ENCODE results near the gene PODXL. TPM values are rescaled to one million over a fixed set of nuclear protein-coding genes. Genes with fewer than 3 reads are reported as not detected.

PODXL gene
- total RNA-seq, 3 donors from 2014 or later: 20.3 to 55.6 (median 33.1) TPM

DNA sequence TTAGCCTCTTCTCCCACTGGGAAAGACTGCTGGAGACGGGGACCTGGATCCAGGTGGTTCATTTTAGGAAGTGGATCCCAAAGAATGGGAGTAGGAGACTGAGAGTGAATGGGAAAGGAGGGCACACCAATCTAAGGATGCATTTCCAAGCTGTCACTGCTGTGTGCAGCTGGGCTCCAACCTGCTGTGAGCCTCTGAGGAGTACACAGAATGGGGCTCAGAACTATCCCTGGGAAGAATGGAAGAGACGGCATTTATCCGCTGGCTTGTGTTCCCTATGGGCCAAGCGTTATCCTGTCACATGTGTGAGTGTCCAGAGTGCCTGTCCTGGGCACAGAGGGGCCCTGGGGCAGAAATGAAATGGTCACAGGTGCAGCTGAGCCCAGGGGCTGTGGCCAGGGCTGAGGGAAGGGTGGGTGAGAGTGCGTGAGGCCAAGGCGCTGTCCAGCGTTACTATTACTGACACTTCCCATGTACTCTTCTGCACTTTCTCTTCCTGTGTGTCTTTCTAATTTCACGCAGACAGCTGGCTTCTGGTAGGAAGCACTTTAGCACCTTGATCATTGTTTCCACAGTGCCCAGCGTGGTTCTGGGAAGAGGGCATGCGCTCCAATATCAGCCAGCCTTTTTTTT is 35.4 kb upstream of the PODXL start:
- TF ChIP-seq POLR2A (IDR thresholded peaks at IDR 0.05) (no peak), POLR2AphosphoS5 (IDR thresholded peaks at IDR 0.05) (no peak)
- TF ChIP-seq, protein P1, sequence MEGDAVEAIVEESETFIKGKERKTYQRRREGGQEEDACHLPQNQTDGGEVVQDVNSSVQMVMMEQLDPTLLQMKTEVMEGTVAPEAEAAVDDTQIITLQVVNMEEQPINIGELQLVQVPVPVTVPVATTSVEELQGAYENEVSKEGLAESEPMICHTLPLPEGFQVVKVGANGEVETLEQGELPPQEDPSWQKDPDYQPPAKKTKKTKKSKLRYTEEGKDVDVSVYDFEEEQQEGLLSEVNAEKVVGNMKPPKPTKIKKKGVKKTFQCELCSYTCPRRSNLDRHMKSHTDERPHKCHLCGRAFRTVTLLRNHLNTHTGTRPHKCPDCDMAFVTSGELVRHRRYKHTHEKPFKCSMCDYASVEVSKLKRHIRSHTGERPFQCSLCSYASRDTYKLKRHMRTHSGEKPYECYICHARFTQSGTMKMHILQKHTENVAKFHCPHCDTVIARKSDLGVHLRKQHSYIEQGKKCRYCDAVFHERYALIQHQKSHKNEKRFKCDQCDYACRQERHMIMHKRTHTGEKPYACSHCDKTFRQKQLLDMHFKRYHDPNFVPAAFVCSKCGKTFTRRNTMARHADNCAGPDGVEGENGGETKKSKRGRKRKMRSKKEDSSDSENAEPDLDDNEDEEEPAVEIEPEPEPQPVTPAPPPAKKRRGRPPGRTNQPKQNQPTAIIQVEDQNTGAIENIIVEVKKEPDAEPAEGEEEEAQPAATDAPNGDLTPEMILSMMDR (IDR thresholded peaks at IDR 0.05): no peak
- intact Hi-C loops (cut with DNase I; ENCODE audit: low total_unique reads): no loop called here
- no peak for DNase-seq (ENCODE audit: low spot score in 2 of 2)

DNA sequence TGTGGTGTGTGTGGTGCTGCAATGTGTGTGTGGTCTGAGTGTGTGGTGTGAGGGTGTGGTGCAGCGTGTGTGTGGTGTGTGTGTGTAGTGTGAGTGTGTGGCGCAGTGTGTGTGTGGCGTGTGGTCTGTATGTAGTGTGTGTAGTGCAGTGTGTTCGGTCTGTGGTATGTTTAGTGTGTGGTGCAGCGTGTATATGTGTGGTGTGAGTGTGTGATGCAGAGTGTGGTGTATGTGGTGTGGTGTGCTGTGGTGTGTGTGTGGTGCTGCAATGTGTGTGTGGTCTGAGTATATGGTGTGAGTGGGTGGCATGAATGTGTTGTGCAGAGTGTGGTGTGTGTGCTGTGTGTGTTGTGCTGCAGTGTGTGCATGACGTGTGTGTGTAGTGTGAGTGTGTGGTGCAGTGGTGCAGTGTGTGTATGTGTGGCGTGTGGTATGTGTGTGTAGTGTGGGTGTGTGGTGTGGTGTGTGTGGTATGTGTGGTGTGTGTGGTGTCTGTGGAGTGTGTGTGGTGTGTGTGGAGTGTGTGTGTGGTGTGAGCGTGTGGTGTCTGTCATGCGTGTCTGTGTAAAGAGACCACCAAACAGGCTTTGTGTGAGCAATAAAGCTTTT is 31.0 kb upstream of the PODXL start:
- TF ChIP-seq POLR2AphosphoS5 (IDR thresholded peaks at IDR 0.05): no peak
- TF ChIP-seq, protein P1 (IDR thresholded peaks at IDR 0.05): no peak
- TF ChIP-seq POLR2A (IDR thresholded peaks at IDR 0.05): no peak
- H3K27ac ChIP-seq: no peak overlapping the region
- no peaks in the 10 kb centered on the region for H3K27me3 ChIP-seq
- no peak for DNase-seq (ENCODE audit: low spot score in 2 of 2)
- H3K4me3 ChIP-seq: no peak overlapping the region
- intact Hi-C loops (cut with DNase I; ENCODE audit: low total_unique reads): no loop called here
- H3K9me3 ChIP-seq: no peaks in the 10 kb centered on the region
- no peaks in the 10 kb centered on the region for H3K36me3 ChIP-seq
- no peaks in the 10 kb centered on the region for H3K4me1 ChIP-seq

More for the DNA sequence above, 35.4 kb upstream of the PODXL start:
- Histone ChIP-seq H3K27ac (no peak overlapping the region), H3K36me3 (no peaks in the 10 kb centered on the region), H3K4me1 (no peaks in the 10 kb centered on the region), H3K9me3 (no peaks in the 10 kb centered on the region), H3K4me3 (no peak overlapping the region), H3K27me3 (no peaks in the 10 kb centered on the region)

DNA sequence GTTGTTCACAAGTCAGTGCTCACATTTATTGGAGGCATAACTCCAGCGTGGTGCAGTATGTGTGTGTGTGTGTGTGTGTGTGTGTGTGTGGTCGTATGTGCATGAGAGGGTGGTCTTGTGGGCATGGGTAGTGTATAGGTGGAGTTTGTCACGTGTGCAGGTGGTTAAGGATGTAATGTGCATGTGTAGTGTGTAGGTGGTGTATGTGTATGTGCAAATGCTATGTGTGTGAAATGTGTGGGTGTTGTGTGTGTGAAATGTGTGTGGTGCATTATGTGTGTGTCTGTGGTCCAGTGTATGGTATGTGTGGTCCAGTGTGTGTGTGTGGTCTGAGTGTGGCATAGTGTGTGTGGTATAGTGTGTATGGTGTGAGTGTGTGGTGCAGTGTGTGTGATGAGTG is 30.3 kb upstream of the PODXL start:
- no peaks in the 10 kb centered on the region for H3K27me3 ChIP-seq
- DNase-seq (ENCODE audit: low spot score in 2 of 2): no peak
- H3K4me3 ChIP-seq: no peak overlapping the region
- H3K36me3 ChIP-seq: no peaks in the 10 kb centered on the region
- intact Hi-C loops (cut with DNase I; ENCODE audit: low total_unique reads): no loop called here
- no peak overlapping the region for H3K27ac ChIP-seq
- no peaks in the 10 kb centered on the region for H3K9me3 ChIP-seq
- TF ChIP-seq POLR2AphosphoS5 (IDR thresholded peaks at IDR 0.05) (no peak), POLR2A (IDR thresholded peaks at IDR 0.05) (no peak)
- TF ChIP-seq, protein P1 (IDR thresholded peaks at IDR 0.05): no peak
- no peaks in the 10 kb centered on the region for H3K4me1 ChIP-seq

DNA sequence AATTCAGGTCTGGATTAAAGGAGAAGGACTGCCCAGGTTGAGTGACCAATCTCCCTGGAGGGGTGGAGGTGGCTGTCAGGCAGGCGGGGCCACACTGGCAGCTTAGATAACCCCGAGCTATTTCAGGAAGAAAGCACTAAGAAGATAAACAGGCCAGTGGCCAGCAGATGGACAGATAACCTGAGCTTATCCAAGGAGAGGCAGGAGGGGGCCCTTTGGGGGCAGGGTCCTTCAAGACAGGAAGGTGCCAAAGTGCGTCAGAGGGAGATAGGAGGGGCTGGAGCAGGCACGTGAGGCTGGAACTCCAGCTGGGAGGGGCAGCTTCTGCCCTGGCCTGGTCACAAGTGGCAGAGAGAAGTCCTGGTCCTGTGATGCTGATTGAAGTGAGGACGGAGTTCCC is 29.8 kb upstream of the PODXL start:
- no peaks in the 10 kb centered on the region for H3K36me3 ChIP-seq
- H3K4me3 ChIP-seq: no peak overlapping the region
- H3K4me1 ChIP-seq: no peaks in the 10 kb centered on the region
- H3K27me3 ChIP-seq: no peaks in the 10 kb centered on the region
- H3K9me3 ChIP-seq: no peaks in the 10 kb centered on the region
- TF ChIP-seq POLR2AphosphoS5 (IDR thresholded peaks at IDR 0.05) (no peak), POLR2A (IDR thresholded peaks at IDR 0.05) (no peak)
- TF ChIP-seq, protein P1 (IDR thresholded peaks at IDR 0.05): no peak
- H3K27ac ChIP-seq: no peak overlapping the region
- DNase-seq (ENCODE audit: low spot score in 2 of 2): no peak
- intact Hi-C loops (cut with DNase I; ENCODE audit: low total_unique reads): no loop called here

DNA sequence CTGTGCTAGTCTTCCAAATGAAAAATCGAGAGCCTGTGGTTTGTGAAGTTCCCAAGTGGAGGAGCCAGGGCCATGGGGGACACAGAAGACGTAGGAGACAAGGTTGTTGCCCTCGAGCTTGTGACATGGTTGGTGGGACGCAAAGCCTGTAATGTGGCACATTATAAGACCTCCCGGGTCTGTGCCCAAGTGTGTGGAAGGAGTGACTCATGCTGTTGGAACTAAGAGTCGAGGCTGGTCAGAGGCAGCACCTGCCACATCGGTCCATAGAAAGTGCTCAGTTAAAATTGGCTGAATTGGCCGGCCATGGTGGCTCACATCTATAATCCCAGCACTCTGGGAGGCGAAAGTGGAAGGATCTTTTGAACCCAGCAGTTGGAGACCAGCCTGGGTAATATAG is 27.0 kb upstream of the PODXL start:
- no peaks in the 10 kb centered on the region for H3K9me3 ChIP-seq
- no peak for DNase-seq (ENCODE audit: low spot score in 2 of 2)
- no peaks in the 10 kb centered on the region for H3K4me1 ChIP-seq
- TF ChIP-seq, protein P1 (IDR thresholded peaks at IDR 0.05): no peak
- TF ChIP-seq POLR2A (IDR thresholded peaks at IDR 0.05) (no peak), POLR2AphosphoS5 (IDR thresholded peaks at IDR 0.05) (no peak)
- H3K36me3 ChIP-seq: no peaks in the 10 kb centered on the region
- no peaks in the 10 kb centered on the region for H3K27me3 ChIP-seq
- no peak overlapping the region for H3K4me3 ChIP-seq
- intact Hi-C loops (cut with DNase I; ENCODE audit: low total_unique reads): no loop called here
- no peak overlapping the region for H3K27ac ChIP-seq
